Neural cell (in vitro differentiated cells): ENCODE data around the gene ODAPH. TPM values are rescaled to one million over a fixed set of nuclear protein-coding genes. Genes with fewer than 3 reads are reported as not detected.

Experiments
- H2AFZ ChIP-seq: fragments of 200-600, 300-800 bp; sonication (generic), shearing (Covaris generic); 2 replicates; pipeline ENCODE4 v1.6.0; 2014; ENCODE audit warnings: low read depth, mild to moderate bottlenecking, antibody characterized with exemption, low read length, moderate library complexity
- H3F3A ChIP-seq: fragments of 200-600 bp; shearing (Covaris generic); 2 replicates; pipeline ENCODE4 v1.6.1; 2016; ENCODE audit warnings: mild to moderate bottlenecking, moderate library complexity, mixed read lengths, antibody characterized with exemption, low read length; ENCODE audit not compliant: insufficient read depth, poor library complexity, severe bottlenecking
- H3K27ac ChIP-seq: fragments of 200-600, 300-800 bp; sonication (generic), shearing (Covaris generic); 2 replicates; pipeline ENCODE4 v1.5.1; 2014; ENCODE audit warnings: mild to moderate bottlenecking, low read length, moderate library complexity
- H3K27me3 ChIP-seq: fragments of 300-800, 200-600 bp; sonication (generic), shearing (Covaris generic); 2 replicates; pipeline ENCODE4 v1.6.0; 2014; ENCODE audit warnings: mild to moderate bottlenecking, low read depth, low read length, moderate library complexity; ENCODE audit not compliant: insufficient read depth
- H3K36me3 ChIP-seq: fragments of 300-800, 200-600 bp; sonication (generic), shearing (Covaris generic); 2 replicates; pipeline ENCODE4 v1.5.1; 2014; ENCODE audit warnings: mild to moderate bottlenecking, antibody characterized with exemption, low read length, moderate library complexity; ENCODE audit not compliant: insufficient read depth
- H3K4me2 ChIP-seq: fragments of 300-800, 200-600 bp; sonication (generic), shearing (Covaris generic); 2 replicates; pipeline ENCODE4 v1.6.0; 2014; ENCODE audit warnings: mild to moderate bottlenecking, low read length
- H3K4me3 ChIP-seq: fragments of 300-800, 200-600 bp; sonication (generic), shearing (Covaris generic); 2 replicates; pipeline ENCODE4 v1.5.1; 2014; ENCODE audit warnings: mild to moderate bottlenecking, low read length, moderate library complexity
- H3K79me2 ChIP-seq: fragments of 200-600 bp; shearing (Covaris generic); replicated peaks from 2 replicates; pipeline ENCODE4 v1.6.0; 2014; ENCODE audit warnings: mild to moderate bottlenecking, low read length, moderate library complexity; ENCODE audit not compliant: insufficient read depth
- H3K9ac ChIP-seq: fragments of 300-800, 200-600 bp; sonication (generic), shearing (Covaris generic); 2 replicates; pipeline ENCODE4 v1.6.1; 2016; ENCODE audit warnings: mild to moderate bottlenecking, low read length, mixed read lengths
- H3K9me2 ChIP-seq: fragments of 200-600 bp; shearing (Covaris generic); 2 replicates; pipeline ENCODE4 v1.6.1; 2016; ENCODE audit warnings: mild to moderate bottlenecking, low read length, mixed read lengths; ENCODE audit not compliant: insufficient read depth
- H3K9me3 ChIP-seq: fragments of 200-600, 300-800 bp; sonication (generic), shearing (Covaris generic); 2 replicates; pipeline ENCODE4 v1.6.1; 2016; ENCODE audit warnings: mild to moderate bottlenecking, mixed run types, low read length, moderate library complexity, mixed read lengths
- H4K20me1 ChIP-seq: fragments of 200-600 bp; shearing (Covaris generic); 2 replicates; pipeline ENCODE4 v1.6.1; 2016; ENCODE audit warnings: mild to moderate bottlenecking, mixed run types; ENCODE audit not compliant: insufficient read depth
- EP300 ChIP-seq: fragments of 450-650 bp; conservative IDR thresholded peaks from 2 replicates; pipeline ENCODE4 v1.6.1; 2014; ENCODE audit warnings: antibody characterized with exemption, mild to moderate bottlenecking, moderate library complexity; ENCODE audit not compliant: poor library complexity, severe bottlenecking
- EZH2 ChIP-seq: fragments of 200-600, 300-800 bp; shearing (Covaris generic), sonication (generic); IDR thresholded peaks from 2 replicates; pipeline ENCODE4 v1.6.1; 2014; ENCODE audit warnings: antibody characterized with exemption, low read length, borderline replicate concordance, mild to moderate bottlenecking; ENCODE audit not compliant: insufficient read depth, poor library complexity, severe bottlenecking
- MXI1 ChIP-seq: fragments of 450-650 bp; conservative IDR thresholded peaks from 2 replicates; pipeline ENCODE4 v1.6.1; 2014; ENCODE audit warnings: antibody characterized with exemption, mild to moderate bottlenecking; ENCODE audit not compliant: poor library complexity, severe bottlenecking
- POLR2AphosphoS5 ChIP-seq: IDR thresholded peaks from 2 replicates; pipeline ENCODE4 v1.6.1; 2012
- RAD21 ChIP-seq: fragments of 450-650 bp; conservative IDR thresholded peaks from 2 replicates; pipeline ENCODE4 v1.6.1; 2014; ENCODE audit warnings: antibody characterized with exemption, mild to moderate bottlenecking, moderate library complexity
- SMC3 ChIP-seq: fragments of 450-650 bp; conservative IDR thresholded peaks from 2 replicates; pipeline ENCODE4 v1.6.1; 2014; ENCODE audit warnings: antibody characterized with exemption, mild to moderate bottlenecking, moderate library complexity; ENCODE audit not compliant: poor library complexity
- TAF1 ChIP-seq: IDR thresholded peaks from 2 replicates; pipeline ENCODE4 v1.6.1; 2012; ENCODE audit warnings: low read depth
- polyA plus RNA-seq: library from polyadenylated mRNA; depleted of rRNA; stranded (reverse); fragments of >200 nt; gene quantifications from 2 replicates; pipeline ENCODE4 v1.2.3, GENCODE V29; 2014
- TF ChIP-seq, protein P1 (sequence below): fragments of 450-650 bp; IDR thresholded peaks from 2 replicates; pipeline ENCODE4 v1.5.1; 2014; ENCODE audit warnings: antibody characterized with exemption, mild to moderate bottlenecking, moderate library complexity; ENCODE audit not compliant: poor library complexity, severe bottlenecking
- TF ChIP-seq, protein P2 (sequence below): IDR thresholded peaks from 2 replicates; pipeline ENCODE4 v1.6.1; 2012; ENCODE audit warnings: borderline replicate concordance

ODAPH gene
- polyA plus RNA-seq, 1 donor from 2014 or later: 0.17 TPM

DNA sequence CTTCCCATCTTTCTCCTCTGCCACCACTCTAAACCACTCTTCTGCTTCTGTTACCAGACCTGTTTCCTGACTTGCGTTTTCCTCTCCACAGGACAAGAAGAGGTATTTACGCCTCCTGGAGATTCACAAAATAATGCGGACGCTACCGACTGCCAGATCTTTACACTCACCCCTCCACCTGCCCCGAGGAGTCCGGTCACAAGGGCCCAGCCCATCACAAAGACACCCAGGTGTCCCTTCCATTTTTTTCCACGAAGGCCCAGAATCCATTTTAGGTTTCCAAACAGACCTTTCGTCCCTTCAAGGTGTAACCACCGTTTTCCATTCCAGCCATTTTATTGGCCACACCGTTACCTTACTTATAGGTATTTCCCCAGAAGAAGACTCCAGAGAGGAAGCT, 8.2 kb downstream of the ODAPH start:
- Histone ChIP-seq H3K9me3 (no peaks in the 10 kb centered on the region), H2AFZ (no peak overlapping the region)
- TF ChIP-seq EZH2 (no peak), TAF1 (no peak), SMC3 (no peak), RAD21 (no peak), MXI1 (no peak), POLR2AphosphoS5 (no peak), EP300 (no peak)
- TF ChIP-seq, protein P1, sequence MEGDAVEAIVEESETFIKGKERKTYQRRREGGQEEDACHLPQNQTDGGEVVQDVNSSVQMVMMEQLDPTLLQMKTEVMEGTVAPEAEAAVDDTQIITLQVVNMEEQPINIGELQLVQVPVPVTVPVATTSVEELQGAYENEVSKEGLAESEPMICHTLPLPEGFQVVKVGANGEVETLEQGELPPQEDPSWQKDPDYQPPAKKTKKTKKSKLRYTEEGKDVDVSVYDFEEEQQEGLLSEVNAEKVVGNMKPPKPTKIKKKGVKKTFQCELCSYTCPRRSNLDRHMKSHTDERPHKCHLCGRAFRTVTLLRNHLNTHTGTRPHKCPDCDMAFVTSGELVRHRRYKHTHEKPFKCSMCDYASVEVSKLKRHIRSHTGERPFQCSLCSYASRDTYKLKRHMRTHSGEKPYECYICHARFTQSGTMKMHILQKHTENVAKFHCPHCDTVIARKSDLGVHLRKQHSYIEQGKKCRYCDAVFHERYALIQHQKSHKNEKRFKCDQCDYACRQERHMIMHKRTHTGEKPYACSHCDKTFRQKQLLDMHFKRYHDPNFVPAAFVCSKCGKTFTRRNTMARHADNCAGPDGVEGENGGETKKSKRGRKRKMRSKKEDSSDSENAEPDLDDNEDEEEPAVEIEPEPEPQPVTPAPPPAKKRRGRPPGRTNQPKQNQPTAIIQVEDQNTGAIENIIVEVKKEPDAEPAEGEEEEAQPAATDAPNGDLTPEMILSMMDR: no peak
- TF ChIP-seq, protein P2, sequence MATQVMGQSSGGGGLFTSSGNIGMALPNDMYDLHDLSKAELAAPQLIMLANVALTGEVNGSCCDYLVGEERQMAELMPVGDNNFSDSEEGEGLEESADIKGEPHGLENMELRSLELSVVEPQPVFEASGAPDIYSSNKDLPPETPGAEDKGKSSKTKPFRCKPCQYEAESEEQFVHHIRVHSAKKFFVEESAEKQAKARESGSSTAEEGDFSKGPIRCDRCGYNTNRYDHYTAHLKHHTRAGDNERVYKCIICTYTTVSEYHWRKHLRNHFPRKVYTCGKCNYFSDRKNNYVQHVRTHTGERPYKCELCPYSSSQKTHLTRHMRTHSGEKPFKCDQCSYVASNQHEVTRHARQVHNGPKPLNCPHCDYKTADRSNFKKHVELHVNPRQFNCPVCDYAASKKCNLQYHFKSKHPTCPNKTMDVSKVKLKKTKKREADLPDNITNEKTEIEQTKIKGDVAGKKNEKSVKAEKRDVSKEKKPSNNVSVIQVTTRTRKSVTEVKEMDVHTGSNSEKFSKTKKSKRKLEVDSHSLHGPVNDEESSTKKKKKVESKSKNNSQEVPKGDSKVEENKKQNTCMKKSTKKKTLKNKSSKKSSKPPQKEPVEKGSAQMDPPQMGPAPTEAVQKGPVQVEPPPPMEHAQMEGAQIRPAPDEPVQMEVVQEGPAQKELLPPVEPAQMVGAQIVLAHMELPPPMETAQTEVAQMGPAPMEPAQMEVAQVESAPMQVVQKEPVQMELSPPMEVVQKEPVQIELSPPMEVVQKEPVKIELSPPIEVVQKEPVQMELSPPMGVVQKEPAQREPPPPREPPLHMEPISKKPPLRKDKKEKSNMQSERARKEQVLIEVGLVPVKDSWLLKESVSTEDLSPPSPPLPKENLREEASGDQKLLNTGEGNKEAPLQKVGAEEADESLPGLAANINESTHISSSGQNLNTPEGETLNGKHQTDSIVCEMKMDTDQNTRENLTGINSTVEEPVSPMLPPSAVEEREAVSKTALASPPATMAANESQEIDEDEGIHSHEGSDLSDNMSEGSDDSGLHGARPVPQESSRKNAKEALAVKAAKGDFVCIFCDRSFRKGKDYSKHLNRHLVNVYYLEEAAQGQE: no peak

DNA sequence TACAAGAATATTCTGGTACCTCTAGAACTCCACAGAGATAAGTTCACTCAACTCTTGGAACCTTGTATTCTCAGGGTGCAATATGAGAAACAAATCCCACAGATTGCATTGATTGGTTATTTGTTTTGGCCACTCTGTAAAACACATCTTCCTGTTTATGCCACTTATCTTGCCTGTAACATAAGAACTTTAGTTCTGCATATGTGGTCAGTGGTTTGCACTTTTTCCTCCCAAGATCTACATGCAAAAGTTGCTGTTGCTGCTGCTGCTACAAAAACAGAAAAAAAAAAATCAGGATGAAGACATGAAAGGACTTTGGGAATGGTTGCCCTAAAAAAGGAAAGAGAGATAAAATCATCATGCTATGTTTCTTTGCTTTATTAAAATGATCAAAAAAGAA, 9.6 kb downstream of the ODAPH start:
- H3K4me2 ChIP-seq: no peak overlapping the region
- no peak for TF ChIP-seq SMC3
- no peak for TF ChIP-seq TAF1
- TF ChIP-seq, protein P1: no peak
- TF ChIP-seq MXI1: no peak
- TF ChIP-seq EZH2: no peak
- TF ChIP-seq POLR2AphosphoS5: no peak
- TF ChIP-seq EP300: no peak
- TF ChIP-seq, protein P2: no peak
- TF ChIP-seq RAD21: no peak
- no peaks in the 10 kb centered on the region for H4K20me1 ChIP-seq
- no peaks in the 10 kb centered on the region for H3K79me2 ChIP-seq
- no peak overlapping the region for H3K9ac ChIP-seq
- no peak overlapping the region for H3K27ac ChIP-seq
- no peaks in the 10 kb centered on the region for H3K9me2 ChIP-seq
- H3K36me3 ChIP-seq: no peaks in the 10 kb centered on the region
- H3K27me3 ChIP-seq: no peaks in the 10 kb centered on the region
- no peak overlapping the region for H3K4me3 ChIP-seq
- no peak overlapping the region for H2AFZ ChIP-seq
- no peaks in the 10 kb centered on the region for H3F3A ChIP-seq
- no peaks in the 10 kb centered on the region for H3K9me3 ChIP-seq

More for the DNA sequence above, 8.2 kb downstream of the ODAPH start:
- Histone ChIP-seq H3K9me2 (no peaks in the 10 kb centered on the region), H3K36me3 (no peaks in the 10 kb centered on the region), H3K79me2 (no peaks in the 10 kb centered on the region), H3K4me3 (no peak overlapping the region), H3K27me3 (no peaks in the 10 kb centered on the region), H4K20me1 (no peaks in the 10 kb centered on the region), H3K4me2 (no peak overlapping the region), H3K27ac (no peak overlapping the region), H3F3A (no peaks in the 10 kb centered on the region), H3K9ac (no peak overlapping the region)
